ENCODE measurements around the gene NPY4R.
"Not testable (repeated sequence)": the region's sequence is repeated elsewhere in the genome, so short reads cannot be mapped to it uniquely, and the experiment has no call there.

DNA sequence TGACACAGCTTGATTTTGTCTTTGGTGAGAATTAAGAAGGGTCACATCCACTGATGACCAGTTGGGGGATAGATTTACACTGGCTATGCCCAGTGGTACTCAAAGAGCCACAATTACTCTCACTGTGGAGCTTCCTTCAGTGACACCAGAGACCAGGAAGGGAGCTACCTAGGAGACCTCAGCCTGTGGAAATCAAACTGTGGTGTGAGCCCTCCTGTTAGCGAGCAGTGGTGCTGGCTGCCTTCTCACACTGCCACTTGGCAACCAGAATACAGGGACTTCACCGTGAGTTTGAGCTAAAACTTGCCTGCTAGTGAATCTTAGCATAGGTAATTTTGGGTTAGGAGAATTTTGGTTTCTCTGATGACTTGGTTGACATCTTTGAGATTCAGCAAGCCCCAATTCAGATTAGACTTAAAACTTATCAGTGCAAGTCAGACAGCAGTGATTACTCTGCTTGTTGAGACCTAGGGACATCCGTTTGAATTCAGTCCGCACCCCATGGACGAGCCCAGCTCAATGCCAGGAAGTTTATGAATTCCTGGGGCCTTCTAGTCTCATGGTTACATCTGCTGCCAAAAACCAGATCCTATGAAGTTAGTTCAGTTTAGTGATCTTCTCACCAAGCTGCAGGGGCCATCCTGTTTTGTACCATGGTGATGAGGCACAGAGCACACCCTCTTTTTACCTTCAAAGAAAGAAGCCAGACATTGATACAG is 33.4 kb upstream of the NPY4R start:
- TF ChIP-seq, protein P1, sequence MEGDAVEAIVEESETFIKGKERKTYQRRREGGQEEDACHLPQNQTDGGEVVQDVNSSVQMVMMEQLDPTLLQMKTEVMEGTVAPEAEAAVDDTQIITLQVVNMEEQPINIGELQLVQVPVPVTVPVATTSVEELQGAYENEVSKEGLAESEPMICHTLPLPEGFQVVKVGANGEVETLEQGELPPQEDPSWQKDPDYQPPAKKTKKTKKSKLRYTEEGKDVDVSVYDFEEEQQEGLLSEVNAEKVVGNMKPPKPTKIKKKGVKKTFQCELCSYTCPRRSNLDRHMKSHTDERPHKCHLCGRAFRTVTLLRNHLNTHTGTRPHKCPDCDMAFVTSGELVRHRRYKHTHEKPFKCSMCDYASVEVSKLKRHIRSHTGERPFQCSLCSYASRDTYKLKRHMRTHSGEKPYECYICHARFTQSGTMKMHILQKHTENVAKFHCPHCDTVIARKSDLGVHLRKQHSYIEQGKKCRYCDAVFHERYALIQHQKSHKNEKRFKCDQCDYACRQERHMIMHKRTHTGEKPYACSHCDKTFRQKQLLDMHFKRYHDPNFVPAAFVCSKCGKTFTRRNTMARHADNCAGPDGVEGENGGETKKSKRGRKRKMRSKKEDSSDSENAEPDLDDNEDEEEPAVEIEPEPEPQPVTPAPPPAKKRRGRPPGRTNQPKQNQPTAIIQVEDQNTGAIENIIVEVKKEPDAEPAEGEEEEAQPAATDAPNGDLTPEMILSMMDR (IDR thresholded peaks at IDR 0.05; ENCODE audit: insufficient read depth, low read depth, low read length): not testable (repeated sequence)
- TF ChIP-seq EZH2 (IDR thresholded peaks at IDR 0.05; ENCODE audit: insufficient read depth, low read length): not testable (repeated sequence)

Measured in astrocyte (in vitro differentiated cells and primary cell).